GM23338 (cell line): Measurements from ENCODE around the gene ACOX3. TPM values are rescaled to one million over a fixed set of nuclear protein-coding genes. Genes with fewer than 3 reads are reported as not detected.

Experiments used
- ATAC-seq: fragments of 200-7000 bp; cut with Tn5 transposase; 3 replicates; pipeline ENCODE4 v1.9.1; 2020
- DNase-seq: peaks from one replicate; pipeline ENCODE4 v3.0.0-alpha.2; 2015; ENCODE audit warnings: low spot score
- H2AFZ ChIP-seq: fragments of 200-600 bp; sonication (generic); 2 replicates; pipeline ENCODE4 v1.8.0; 2016; ENCODE audit warnings: antibody characterized with exemption, mild to moderate bottlenecking, moderate library complexity
- H3F3A ChIP-seq: fragments of 200-600 bp; sonication (generic); replicated peaks from 2 replicates; pipeline ENCODE4 v1.8.0; 2017; ENCODE audit warnings: antibody characterized with exemption, mixed run types, low read depth
- H3K27ac ChIP-seq: fragments of 200-600 bp; sonication (generic); 2 replicates; pipeline ENCODE4 v1.6.1; 2016; ENCODE audit warnings: low read depth
- H3K27me3 ChIP-seq: fragments of 200-600 bp; sonication (generic); 2 replicates; pipeline ENCODE4 v1.8.0; 2016; ENCODE audit warnings: mild to moderate bottlenecking, mixed run types, moderate library complexity; ENCODE audit not compliant: insufficient read depth
- H3K36me3 ChIP-seq: fragments of 200-600 bp; sonication (generic); 2 replicates; pipeline ENCODE4 v1.8.0; 2016; ENCODE audit warnings: mild to moderate bottlenecking; ENCODE audit not compliant: insufficient read depth
- H3K4me1 ChIP-seq: fragments of 200-600 bp; sonication (generic); 2 replicates; pipeline ENCODE4 v1.8.0; 2016; ENCODE audit warnings: mild to moderate bottlenecking, moderate library complexity; ENCODE audit not compliant: insufficient read depth
- H3K4me2 ChIP-seq: fragments of 200-600 bp; sonication (generic); 2 replicates; pipeline ENCODE4 v1.7.1; 2017; ENCODE audit warnings: mixed run types
- H3K4me3 ChIP-seq: fragments of 200-600 bp; sonication (generic); 2 replicates; pipeline ENCODE4 v1.6.1; 2016; ENCODE audit warnings: mixed run types
- H3K79me2 ChIP-seq: fragments of 200-600 bp; sonication (generic); replicated peaks from 2 replicates; pipeline ENCODE4 v1.8.0; 2017; ENCODE audit warnings: mild to moderate bottlenecking; ENCODE audit not compliant: insufficient read depth
- H3K9me2 ChIP-seq: fragments of 200-600 bp; sonication (generic); 2 replicates; pipeline ENCODE4 v1.8.0; 2017; ENCODE audit not compliant: insufficient read depth
- H4K20me1 ChIP-seq: fragments of 200-600 bp; sonication (generic); replicated peaks from 2 replicates; pipeline ENCODE4 v1.8.0; 2017; ENCODE audit warnings: mild to moderate bottlenecking; ENCODE audit not compliant: insufficient read depth
- H3K27ac Mint-ChIP-seq: 2 replicates; pipeline ENCODE4 v1.8.0; 2020; ENCODE audit warnings: inconsistent platforms, mild to moderate bottlenecking, moderate library complexity, mixed read lengths
- H3K27me3 Mint-ChIP-seq: 3 replicates; pipeline ENCODE4 v1.8.0; 2022; ENCODE audit warnings: low read depth, mild to moderate bottlenecking, moderate library complexity, mixed read lengths, inconsistent platforms; ENCODE audit not compliant: insufficient read depth, poor library complexity
- H3K36me3 Mint-ChIP-seq: 3 replicates; pipeline ENCODE4 v1.8.0; 2021; ENCODE audit warnings: low read depth, mild to moderate bottlenecking, inconsistent platforms, moderate library complexity, mixed read lengths
- H3K4me1 Mint-ChIP-seq: 3 replicates; pipeline ENCODE4 v1.8.0; 2020; ENCODE audit warnings: mild to moderate bottlenecking, inconsistent platforms, mixed read lengths
- H3K4me3 Mint-ChIP-seq: 3 replicates; pipeline ENCODE4 v1.8.0; 2021; ENCODE audit warnings: moderate library complexity, mild to moderate bottlenecking, inconsistent platforms, mixed read lengths
- H3K9me3 Mint-ChIP-seq: 3 replicates; pipeline ENCODE4 v1.8.0; 2020; ENCODE audit warnings: moderate library complexity, mild to moderate bottlenecking, inconsistent platforms, mixed read lengths
- CREB1 ChIP-seq: fragments of 250-450 bp; sonication (Bioruptor Pico); IDR thresholded peaks from 2 replicates; pipeline ENCODE4 v1.5.0; 2020; ENCODE audit warnings: low read depth, mild to moderate bottlenecking, moderate library complexity
- CTCF ChIP-seq, 2 experiments: fragments of 200-600 bp in 1 of 2; sonication (generic) in 1 of 2; conservative IDR thresholded peaks; 2 replicates each; pipeline versions ENCODE4 v1.5.1 to v1.6.1; 2016 to 2017; ENCODE audit warnings: antibody characterized with exemption in 2 of 2, low read depth in 2 of 2, mild to moderate bottlenecking in 2 of 2, moderate library complexity in 1 of 2
- EZH2 ChIP-seq: fragments of 200-600 bp; sonication (generic); IDR thresholded peaks from one replicate; pipeline ENCODE4 v1.8.0; 2017; ENCODE audit warnings: antibody characterized with exemption, mild to moderate bottlenecking, low read depth; ENCODE audit not compliant: unreplicated experiment
- EZH2phosphoT487 ChIP-seq: fragments of 200-600 bp; sonication (generic); IDR thresholded peaks from one replicate; pipeline ENCODE4 v1.8.1; 2018; ENCODE audit warnings: antibody characterized with exemption; ENCODE audit not compliant: unreplicated experiment
- JUNB ChIP-seq: IDR thresholded peaks from one replicate; pipeline ENCODE4 v1.6.1; 2016; ENCODE audit warnings: antibody characterized with exemption; ENCODE audit not compliant: unreplicated experiment
- NANOG ChIP-seq: IDR thresholded peaks from 2 replicates; pipeline ENCODE4 v1.6.1; 2016; ENCODE audit warnings: antibody characterized with exemption, borderline replicate concordance
- POLR2AphosphoS5 ChIP-seq: IDR thresholded peaks from 2 replicates; pipeline ENCODE4 v1.6.1; 2016; ENCODE audit warnings: antibody characterized with exemption, low read depth
- REST ChIP-seq: IDR thresholded peaks from one replicate; pipeline ENCODE4 v1.6.1; 2018; ENCODE audit warnings: antibody characterized with exemption; ENCODE audit not compliant: unreplicated experiment
- STAT1 ChIP-seq: IDR thresholded peaks from one replicate; pipeline ENCODE4 v1.6.1; 2016; ENCODE audit warnings: antibody characterized with exemption; ENCODE audit not compliant: unreplicated experiment
- ZNF114 ChIP-seq: fragments of 250-450 bp; sonication (Bioruptor Pico); IDR thresholded peaks from 2 replicates; pipeline ENCODE4 v1.5.0; 2020; ENCODE audit warnings: mild to moderate bottlenecking, moderate library complexity
- ZNF331 ChIP-seq: fragments of 250-450 bp; sonication (Bioruptor Pico); IDR thresholded peaks from 2 replicates; pipeline ENCODE4 v1.5.0; 2020; ENCODE audit warnings: low read depth, mild to moderate bottlenecking, moderate library complexity
- ZNF462 ChIP-seq: fragments of 250-450 bp; sonication (Bioruptor Pico); IDR thresholded peaks from 2 replicates; pipeline ENCODE4 v1.5.0; 2020; ENCODE audit warnings: mild to moderate bottlenecking, moderate library complexity
- polyA plus RNA-seq: library from polyadenylated mRNA; unstranded; fragments of >200 nt; fragmentation: Nextera tagmentation; extraction: Ambion mirVana; gene quantifications from 2 replicates; pipeline ENCODE4 v1.2.1, GENCODE V29; 2016
- total RNA-seq: library from RNA; depleted of rRNA; stranded (reverse); fragments of >200 nt; shearing (Covaris generic); gene quantifications from 2 replicates; pipeline ENCODE4 v1.2.3, GENCODE V29; 2014
- TF ChIP-seq, protein P1 (sequence below): IDR thresholded peaks from 2 replicates; pipeline ENCODE4 v1.6.1; 2016; ENCODE audit warnings: antibody characterized with exemption

The ACOX3 gene
- total and polyA plus RNA-seq, 2 experiments from 2014 or later: 6.4 to 17.2 TPM

GRCh38 chr4:8471211-8471875 lies 30.8 kb upstream of the ACOX3 start:
- H3K4me2 ChIP-seq: no peak overlapping the region
- Mint-ChIP-seq H3K36me3 (peaks cover 36% of the 10 kb centered on the region), H3K9me3 (no peaks in the 10 kb centered on the region), H3K4me1 (peaks cover 9% of the 10 kb centered on the region), H3K27me3 (peaks cover 8% of the 10 kb centered on the region), H3K27ac (no peak overlapping the region), H3K4me3 (no peak overlapping the region)
- no peak overlapping the region for H3K27ac ChIP-seq
- H3K79me2 ChIP-seq: no peaks in the 10 kb centered on the region
- H3K36me3 ChIP-seq: no peaks in the 10 kb centered on the region; the same call in 1 of the 2 replicates
- no peak overlapping the region for H3K4me3 ChIP-seq
- no peaks in the 10 kb centered on the region; the same call in 1 of the 2 replicates for H4K20me1 ChIP-seq
- no peaks in the 10 kb centered on the region for H3K4me1 ChIP-seq
- H3K27me3 ChIP-seq: no peaks in the 10 kb centered on the region
- TF ChIP-seq REST: no peak
- TF ChIP-seq EZH2: no peak
- no peak for TF ChIP-seq NANOG
- TF ChIP-seq POLR2AphosphoS5: no peak
- TF ChIP-seq, protein P1, sequence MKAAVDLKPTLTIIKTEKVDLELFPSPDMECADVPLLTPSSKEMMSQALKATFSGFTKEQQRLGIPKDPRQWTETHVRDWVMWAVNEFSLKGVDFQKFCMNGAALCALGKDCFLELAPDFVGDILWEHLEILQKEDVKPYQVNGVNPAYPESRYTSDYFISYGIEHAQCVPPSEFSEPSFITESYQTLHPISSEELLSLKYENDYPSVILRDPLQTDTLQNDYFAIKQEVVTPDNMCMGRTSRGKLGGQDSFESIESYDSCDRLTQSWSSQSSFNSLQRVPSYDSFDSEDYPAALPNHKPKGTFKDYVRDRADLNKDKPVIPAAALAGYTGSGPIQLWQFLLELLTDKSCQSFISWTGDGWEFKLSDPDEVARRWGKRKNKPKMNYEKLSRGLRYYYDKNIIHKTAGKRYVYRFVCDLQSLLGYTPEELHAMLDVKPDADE: no peak
- no peak for TF ChIP-seq ZNF462
- TF ChIP-seq EZH2phosphoT487: no peak
- no peak for TF ChIP-seq STAT1
- no peak for TF ChIP-seq JUNB
- TF ChIP-seq CTCF (conservative IDR thresholded peaks at IDR 0.05; ENCODE audit: low read depth in 2 of 2): no peak
- no peak for TF ChIP-seq ZNF114
- TF ChIP-seq CREB1 (CRISPR knock-in tag): no peak
- no peak for TF ChIP-seq ZNF331 (CRISPR knock-in tag)
- no peak for ATAC-seq
- DNase-seq: no peak
- no peaks in the 10 kb centered on the region for H3K9me2 ChIP-seq
- no peak overlapping the region for H2AFZ ChIP-seq
- H3F3A ChIP-seq: no peaks in the 10 kb centered on the region; the same call in 1 of the 2 replicates
